Ovary (tissue), 3 donors: ENCODE results near the gene THRA.

ENCODE experiments used
- EP300 ChIP-seq: sonication (generic); formaldehyde crosslinking; IDR thresholded peaks from one replicate; pipeline ENCODE4 v1.6.1; 2017; ENCODE audit warnings: antibody characterized with exemption
- POLR2A ChIP-seq: fragments of 450-650 bp; IDR thresholded peaks from one replicate; pipeline ENCODE4 v1.6.1; 2017; ENCODE audit warnings: antibody characterized with exemption, mild to moderate bottlenecking, moderate library complexity
- TF ChIP-seq, protein P1 (sequence below), 3 donors: fragments of 450-650 bp in 2 of 3; fragments of 200-600 bp in 1 of 3; IDR thresholded peaks; one replicate each; pipeline versions ENCODE4 v1.5.1 to v1.8.0; 2016 to 2022; ENCODE audit warnings: antibody characterized with exemption in 3 of 3, mild to moderate bottlenecking in 1 of 3
- donor health status: DM: no; HTN: no; CAD: no.

- TF ChIP-seq, protein P1, sequence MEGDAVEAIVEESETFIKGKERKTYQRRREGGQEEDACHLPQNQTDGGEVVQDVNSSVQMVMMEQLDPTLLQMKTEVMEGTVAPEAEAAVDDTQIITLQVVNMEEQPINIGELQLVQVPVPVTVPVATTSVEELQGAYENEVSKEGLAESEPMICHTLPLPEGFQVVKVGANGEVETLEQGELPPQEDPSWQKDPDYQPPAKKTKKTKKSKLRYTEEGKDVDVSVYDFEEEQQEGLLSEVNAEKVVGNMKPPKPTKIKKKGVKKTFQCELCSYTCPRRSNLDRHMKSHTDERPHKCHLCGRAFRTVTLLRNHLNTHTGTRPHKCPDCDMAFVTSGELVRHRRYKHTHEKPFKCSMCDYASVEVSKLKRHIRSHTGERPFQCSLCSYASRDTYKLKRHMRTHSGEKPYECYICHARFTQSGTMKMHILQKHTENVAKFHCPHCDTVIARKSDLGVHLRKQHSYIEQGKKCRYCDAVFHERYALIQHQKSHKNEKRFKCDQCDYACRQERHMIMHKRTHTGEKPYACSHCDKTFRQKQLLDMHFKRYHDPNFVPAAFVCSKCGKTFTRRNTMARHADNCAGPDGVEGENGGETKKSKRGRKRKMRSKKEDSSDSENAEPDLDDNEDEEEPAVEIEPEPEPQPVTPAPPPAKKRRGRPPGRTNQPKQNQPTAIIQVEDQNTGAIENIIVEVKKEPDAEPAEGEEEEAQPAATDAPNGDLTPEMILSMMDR (IDR thresholded peaks at IDR 0.05) = peak in 1 of 3 donors; percentile 41
- peak; percentile 2 for TF ChIP-seq EP300
- no peak for TF ChIP-seq POLR2A
Observed at GRCh38 chr17:40139566-40140058, 76.8 kb downstream of the THRA start.
